GM21367 (cell line): ENCODE measurements around the gene UMODL1.

ENCODE experiments used
- ATAC-seq: cut with Tn5 transposase; IDR thresholded peaks from one replicate; pipeline ENCODE4 v1.9.1; 2021; ENCODE audit not compliant: unreplicated experiment

Gene UMODL1

DNA sequence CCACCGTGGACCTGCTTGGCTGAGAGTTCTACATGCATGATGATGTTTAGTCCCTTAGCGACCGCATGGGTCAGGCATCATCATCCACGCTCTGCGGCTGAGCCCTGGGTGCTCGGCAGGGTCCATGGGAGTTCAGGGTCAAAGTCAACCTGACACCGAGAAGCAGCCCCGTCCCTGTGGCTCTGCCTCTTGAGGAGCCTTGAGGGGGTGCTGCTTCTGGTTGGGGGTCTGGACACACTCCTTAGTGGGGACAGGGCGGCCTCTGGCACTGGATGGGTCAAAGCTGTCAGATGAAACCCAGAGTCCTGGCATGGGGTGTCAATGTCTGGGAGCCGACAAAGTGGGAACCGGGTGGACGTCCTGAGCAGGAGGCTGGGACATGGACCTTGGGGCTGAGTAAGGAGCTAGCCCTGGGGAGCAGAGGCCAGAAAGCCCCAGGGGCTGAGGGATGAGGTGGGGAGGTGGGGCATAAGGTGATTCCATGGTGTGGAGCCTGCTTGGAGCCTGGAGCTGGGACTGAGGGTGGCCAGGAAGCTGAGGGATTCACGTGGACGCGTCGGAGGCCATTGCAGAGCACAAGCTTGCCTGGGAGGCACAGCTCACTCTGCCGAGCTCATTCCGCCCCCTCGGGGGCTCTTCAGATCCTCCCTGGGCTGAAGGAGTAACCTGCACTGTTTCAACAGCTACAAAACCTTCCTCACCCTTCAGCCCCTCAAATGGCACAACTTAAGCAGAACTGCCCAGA lies 53.9 kb downstream of the UMODL1 start:
- ATAC-seq, result no peak

DNA sequence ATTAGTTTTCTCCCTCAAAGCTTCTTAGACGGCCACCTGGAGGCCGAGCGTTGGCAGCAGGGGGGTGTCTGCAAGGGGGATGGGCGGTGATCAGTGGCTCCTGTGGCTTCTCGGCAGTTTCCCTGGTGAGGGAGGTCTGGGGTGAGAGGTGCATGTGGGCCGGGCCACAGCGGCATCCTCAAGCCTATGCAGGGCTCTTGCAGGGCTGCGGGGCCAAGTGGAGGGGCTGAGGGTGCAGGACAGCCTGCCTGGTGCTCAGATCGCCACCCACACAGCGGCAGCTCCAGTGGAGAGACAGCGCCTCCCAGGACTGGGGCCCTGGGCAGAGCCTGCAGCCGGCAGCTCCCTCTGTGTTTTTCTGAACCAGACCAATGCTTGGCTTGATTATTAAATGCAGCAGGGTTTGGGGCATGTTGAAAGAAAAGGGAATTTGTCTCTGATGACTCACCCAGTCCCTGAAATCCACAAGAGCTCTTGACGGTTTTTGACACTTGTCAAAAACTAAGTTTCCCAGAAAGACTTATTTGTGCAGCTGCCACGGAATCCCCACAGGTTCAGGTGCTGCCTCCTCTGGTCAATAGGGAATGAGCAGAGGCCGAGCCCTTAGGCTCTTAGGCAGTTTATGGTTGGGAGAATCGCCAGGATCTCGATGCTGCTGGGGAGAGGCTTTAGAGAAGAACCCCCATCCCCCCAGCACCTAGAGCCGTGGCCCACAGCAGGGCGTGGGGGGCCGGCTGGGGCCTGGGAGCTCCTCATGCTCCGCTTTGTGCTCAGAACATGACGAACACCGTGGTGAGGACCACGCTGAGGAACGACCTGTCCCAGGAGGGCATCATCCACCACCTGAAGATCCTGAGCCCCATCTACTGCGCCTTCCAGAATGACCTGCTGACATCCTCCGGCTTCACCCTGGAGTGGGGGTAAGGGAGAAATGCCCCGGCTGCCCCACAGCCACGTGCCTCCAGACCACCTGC lies 54.7 kb downstream of the UMODL1 start:
- ATAC-seq, result no peak

DNA sequence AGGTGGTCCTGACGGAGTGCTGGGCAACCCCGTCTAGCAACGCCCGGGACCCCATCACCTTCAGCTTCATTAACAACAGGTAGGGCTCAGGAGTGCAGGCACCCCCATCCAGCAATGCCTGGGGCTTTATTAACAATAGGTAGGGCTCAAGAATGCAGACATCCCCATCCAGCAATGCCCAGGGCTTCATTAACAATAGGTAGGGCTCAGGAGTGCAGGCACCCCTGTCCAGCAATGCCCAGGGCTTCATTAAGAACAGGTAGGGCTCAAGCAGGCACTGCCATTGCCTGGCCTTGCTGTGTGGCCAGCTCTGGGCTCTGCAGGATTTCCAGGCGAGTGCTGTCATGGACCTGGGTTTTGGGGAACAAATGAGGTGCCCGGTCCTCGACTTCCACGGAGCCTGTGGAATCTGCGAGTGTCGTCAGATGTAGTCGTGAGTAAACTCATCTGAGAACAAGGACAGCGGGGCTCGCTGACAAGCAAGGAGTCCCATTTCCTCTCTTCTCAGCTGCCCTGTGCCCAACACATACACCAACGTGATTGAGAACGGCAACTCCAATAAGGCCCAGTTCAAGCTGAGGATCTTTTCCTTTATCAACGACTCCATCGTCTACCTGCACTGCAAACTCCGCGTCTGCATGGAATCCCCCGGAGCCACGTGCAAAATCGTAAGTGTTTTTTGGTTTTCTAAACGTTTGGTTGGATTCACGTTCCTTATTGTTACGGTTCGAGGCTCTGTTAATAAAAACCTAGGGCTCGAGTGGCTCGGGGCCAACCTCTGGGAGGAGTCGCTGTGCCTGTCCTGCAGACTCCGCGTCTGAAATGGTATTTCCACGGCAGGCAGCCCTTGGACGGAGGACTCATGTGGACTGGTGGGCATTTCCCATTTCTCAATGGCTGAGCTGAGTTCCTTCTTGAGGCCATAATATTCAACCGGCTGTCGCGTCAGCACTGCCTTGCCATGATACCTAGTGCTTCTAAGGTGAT lies 56.3 kb downstream of the UMODL1 start:
- ATAC-seq, result no peak

DNA sequence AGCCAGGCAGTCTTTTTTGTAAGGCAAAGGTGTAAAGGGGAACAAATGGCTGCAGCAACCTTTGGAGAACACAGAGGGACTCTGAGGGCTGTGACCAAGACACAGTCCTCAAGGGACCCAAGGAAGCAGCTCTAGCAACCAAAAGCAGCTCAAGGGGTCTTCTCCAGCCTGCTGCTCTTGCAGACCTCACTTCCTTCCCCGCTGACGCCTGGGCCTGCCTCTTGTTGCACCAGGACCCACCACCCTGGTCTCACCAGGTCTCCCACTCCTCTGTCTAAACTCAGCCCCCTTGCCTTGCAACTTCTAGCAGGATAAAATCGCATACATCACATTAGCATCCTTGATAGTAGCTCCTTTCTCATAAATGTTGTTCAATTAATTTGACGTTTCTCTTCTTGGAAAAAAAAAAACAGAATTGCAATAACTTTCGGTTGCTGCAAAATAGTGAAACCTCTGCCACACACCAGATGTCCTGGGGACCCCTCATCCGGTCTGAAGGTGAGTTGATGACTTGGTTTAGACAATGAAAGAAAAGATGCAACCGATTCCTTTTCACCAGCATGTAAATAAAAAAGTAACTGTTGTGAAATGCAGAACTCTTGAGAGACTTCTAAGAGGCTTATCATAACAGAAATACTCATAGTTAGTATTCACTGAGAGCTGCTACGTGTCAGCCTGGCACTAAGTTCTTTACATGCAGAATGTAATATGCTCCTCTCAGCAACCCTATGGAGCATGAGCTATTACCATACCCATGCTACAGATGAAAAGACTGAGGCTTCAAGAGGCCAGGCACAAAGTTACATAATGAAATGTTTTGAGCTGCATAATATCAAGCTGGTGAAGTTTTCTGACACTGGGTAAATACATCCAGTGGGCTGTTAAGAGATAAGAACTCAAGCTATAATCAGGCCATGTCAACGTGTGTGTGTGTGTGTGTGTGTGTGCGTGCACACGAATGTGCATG lies 58.5 kb downstream of the UMODL1 start:
- no peak for ATAC-seq

DNA sequence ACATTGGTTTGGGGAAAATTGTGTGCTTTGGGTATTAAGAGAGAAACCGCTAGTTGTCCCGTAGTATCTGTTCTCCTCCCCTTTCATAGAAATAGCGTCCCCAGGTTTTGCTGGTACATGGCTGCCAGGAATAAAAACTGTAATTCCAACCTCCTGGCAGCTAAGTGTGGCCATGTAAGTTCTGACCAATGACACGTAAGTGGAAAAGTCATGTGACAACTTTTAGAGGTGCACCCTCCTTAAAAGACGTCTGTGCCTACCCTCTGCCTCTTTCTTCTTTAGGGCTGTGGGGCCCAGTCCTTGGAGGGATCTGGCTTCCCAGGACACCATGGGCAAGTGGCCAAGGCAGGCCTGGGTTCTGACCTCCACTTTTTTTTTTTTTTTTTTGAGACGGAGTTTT lies 59.3 kb downstream of the UMODL1 start:
- no peak for ATAC-seq

DNA sequence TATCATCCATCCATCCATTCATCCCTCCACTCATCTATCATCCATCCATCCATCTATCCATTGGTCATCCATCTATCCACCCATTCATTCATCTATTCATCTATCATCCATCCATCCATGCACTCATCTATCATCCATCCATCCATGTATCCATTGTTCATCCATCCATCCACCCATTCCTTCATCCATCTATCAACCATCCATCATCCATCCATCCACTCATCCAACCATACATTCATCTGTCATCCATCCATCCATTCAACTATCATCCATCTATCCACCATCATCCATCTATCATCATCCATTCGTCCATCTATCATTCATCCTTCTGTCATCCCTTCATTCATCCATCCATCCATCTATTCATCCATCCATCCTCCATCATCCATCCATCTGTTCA lies 61.1 kb downstream of the UMODL1 start:
- ATAC-seq, result no peak

DNA sequence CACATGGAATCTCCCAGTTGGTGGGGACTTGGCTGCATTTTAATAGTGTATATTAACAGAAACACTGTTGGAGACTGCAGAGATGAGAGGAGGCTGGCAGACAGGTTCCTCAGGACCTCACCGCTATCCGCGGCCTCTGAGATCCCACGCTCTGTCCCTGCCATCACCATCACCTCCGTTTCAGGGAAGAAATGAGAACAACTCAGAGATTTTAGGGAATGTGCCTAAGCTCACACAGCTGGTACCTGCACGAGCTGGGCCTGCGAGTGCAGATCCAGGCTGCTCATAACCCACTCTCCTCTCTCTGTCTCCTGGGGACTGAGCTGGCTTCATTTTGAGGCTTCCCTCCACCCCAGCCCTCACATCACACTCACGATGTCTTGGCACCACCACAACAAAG lies 62.0 kb downstream of the UMODL1 start:
- ATAC-seq, result no peak

DNA sequence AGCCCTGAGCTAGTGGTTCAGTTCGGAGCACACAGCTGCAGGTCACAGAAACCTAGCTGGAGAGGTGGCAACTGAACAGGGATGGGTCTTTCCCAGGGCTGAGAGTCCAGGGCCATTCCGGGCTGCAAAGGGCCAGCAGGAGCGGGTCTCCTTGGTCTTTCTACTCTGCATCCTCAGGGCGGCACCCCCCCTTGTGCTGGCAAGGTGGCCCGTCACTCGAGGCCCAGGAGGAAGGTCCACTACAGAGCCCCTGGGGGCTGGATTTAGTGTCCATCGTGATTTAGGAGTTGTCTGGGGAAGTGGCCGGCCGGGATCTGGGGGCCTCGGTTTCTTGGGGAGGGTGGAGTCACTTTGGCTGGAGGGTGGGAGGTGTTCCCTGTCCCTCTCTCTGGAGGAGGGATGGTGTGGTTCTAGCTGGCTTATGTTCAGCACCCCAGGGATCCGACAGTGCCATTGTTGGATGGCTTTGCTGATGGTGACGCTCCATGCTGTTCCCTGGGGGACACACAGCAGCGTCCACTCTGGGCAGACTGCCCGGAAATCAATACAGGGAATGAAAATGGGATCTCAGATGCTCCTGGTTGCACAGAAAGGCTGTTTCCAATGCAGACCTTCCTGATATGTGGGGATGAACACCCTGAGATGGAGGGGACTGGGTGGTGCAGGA lies 64.4 kb downstream of the UMODL1 start:
- no peak for ATAC-seq

DNA sequence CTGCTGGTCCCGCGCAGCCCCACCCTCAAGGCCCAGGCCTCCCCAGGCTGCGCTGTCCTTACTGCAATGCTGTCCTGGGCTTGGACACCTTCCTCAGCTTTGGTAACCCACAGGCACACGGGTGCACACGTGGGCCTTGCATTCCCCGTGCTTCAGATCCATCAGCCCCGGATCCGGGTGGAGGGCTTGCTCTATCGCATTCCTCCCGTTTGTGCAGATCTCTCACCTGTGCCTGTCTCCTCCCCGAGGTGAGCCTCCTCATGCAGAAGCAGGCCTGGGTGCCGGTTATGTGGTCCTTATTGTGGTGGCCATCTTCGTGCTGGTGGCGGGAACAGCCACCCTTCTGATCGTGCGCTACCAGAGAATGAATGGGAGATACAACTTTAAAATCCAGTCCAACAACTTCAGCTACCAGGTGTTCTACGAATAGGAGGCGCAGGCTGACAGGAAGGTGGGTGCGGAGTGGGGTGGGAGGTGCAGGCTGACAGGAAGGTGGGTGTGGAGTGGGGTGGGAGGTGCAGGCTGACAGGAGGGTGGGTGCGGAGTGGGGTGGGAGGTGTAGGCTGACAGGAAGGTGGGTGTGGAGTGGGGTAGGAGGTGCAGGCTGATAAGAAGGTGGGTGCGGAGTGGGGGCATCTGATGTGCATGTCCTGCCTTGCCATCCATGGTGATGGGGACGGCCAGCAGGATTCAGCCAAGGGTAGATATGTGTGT lies 66.2 kb downstream of the UMODL1 start:
- no peak for ATAC-seq

DNA sequence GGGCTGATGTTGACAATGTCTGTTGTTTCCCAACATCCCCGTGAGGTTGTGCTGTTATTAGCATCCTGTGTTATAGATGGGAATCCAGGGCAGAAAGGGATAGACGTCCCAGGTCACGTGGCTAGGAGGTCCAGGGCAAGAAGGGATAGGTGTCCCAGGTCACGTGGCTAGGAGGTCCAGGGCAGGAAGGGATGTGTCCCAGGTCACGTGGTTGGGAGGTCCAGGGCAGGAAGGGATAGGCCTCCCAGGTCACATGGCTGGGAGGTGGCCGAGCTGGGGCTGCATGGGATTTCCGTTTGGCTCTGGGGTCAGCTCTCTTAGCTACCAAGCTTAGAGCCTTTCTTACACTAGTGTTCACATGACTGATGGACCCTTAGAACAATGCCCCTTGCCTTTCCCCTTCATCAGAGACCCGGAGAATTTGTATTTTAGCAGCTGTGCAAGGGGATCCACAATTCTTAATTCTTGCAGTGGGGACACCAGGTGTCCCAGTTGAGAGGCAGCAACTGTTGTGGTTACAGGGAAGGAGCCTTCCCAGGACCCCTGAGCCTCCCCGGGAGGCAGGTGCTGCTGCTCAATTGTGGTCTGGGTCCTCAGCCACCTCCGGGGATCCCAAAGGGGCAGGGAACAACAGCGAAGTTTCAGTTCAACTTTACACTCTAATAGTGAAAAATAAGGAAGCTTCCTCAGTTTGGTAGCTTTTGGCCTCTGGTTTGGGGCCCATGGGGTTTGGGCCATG lies 69.2 kb downstream of the UMODL1 start:
- ATAC-seq, result no peak

DNA sequence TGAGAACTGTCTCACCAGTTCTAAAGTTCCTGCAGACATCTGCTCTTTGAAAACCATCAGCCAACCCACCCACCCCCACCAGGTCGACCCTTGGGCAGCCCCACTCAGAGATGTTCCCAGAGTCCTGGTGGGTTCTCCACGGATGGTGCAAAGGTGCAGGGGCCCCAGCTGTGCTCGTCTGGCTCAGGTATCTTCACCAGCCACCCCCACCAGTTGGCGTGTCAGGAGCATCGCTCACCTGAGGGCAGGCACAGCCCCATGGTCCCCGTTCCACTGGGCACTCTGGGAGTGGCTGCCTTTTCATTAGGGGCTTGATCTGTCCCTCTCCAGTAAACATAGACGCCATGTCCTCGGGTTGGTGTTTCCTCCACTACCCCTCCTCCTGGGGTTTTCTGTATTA lies 70.5 kb downstream of the UMODL1 start:
- ATAC-seq, result no peak

DNA sequence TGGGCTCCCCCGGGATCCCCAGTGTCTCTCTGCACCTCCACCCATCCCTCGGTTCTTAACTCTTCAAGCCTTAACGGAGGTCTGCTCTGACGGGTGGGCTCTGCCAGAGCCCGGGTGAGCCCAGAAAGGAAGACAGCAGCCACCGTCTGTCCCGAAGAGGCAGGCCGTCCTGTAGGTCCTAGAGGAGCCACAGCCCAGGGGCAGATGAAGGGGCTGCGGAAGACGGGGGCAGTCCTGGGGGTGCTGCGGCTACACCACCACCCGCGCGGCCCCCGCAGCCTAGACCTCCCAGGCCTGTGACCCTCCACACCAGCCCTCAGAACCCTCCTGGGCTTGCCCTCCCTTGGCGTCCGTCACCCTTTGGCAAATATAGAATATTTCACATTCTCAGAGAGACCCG lies 71.0 kb downstream of the UMODL1 start:
- ATAC-seq, result no peak

DNA sequence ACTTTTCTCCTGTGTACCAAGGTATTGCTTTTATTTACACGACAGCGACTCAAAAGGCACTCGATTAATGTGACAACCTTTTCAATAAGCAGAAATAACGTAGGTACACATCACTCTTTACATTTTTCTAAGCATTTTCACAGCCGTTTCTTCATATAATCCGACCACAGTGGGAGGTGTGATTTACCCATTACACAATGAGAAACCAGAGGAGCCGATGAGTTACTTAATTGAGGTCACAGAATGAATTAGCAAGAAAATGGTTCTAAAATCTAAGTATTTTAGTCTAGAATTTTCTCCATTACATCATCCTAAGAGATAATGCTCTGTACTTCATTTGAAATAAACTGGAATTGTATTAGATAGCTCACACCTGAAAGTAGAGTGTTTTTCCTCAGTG lies 71.5 kb downstream of the UMODL1 start:
- no peak for ATAC-seq

DNA sequence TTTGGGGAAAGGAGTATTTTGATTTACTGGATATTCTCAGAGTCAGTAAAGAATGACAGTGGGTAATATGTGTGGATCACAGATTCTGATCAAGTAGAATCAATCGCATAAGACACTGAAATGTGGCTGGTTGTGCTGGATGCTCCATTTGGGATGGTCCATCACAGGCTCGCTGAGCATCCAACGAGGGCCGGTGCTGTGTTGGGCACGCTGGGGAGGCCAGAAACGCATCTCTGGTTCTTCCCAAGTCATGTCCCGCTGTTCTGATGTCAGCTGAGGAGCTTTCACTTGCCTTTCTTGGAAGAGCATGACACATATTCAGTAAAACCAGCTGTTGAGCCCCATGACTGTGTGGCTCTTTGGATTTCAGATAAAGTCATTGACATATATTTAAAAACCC lies 72.0 kb downstream of the UMODL1 start:
- no peak for ATAC-seq

DNA sequence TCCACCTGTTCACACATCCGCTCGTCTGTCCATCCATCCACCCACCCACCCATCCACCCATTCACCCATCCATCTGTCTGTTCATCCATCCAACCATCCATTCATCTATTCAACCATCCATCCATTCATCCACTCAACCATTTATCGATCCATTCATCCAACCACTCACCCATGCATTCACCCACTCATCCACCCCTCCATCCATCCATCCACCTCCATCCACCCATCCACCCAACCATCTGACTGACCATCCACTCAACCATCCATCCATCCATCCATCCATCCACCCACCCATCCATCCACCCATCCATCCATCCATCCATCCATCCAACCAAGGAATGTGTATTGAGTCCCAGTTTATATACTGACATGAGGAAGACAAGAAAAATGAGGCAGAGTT lies 73.1 kb downstream of the UMODL1 start:
- no peak for ATAC-seq

DNA sequence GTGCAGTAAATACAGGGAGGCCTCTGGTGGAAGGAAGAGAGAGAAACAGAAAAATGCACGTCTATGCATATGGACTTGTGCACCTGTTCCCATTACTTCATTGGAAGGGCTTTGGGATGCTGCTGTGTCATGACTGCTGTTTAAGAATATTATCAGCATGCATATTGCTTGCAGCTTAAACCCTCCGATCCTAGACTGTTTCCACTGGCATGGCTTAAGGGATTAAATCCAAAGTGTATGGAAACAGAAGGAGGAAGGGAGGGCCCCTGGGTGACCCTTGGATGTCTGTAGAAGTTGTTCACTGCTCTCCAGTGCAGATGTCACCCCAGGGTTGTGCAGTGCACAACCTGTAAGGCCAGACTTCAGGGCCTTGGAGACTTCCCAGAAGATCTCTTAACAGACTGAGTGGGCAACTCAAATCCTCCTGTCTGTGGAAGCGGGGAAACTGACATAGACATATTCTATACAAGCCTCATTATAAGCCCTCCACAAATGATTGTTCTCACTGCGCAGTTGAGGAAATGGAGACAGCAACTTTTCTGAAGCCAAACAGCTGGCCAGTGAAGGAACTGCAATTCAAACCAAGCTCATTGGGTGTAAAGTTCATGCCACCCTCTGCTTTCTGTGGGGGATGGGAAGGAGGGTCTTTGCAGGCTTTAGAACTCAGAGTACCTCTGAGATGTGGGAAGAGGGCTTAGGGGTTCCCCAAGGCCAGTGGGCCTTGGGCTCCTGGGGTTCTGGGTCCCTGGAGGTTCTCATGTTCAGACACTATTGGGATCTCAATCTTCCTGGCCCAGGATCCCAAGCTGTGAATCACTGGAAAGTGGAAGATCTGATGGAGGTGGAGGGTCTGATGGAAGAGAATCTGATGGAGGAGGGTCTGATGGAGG lies 73.8 kb downstream of the UMODL1 start:
- ATAC-seq, result no peak
